Upper lobe of left lung (tissue), 4 donors: ENCODE measurements around the gene LAMA5.

Experiments
- EP300 ChIP-seq, 4 donors: sonication (generic); formaldehyde crosslinking; IDR thresholded peaks; one replicate each; pipeline ENCODE4 v1.5.1; 2017; ENCODE audit warnings: antibody characterized with exemption in 4 of 4, control low read depth in 2 of 4
- TF ChIP-seq, protein P1 (sequence below), 6 experiments: fragments of 450-650 bp in 4 of 6; fragments of 200-600 bp in 2 of 6; sonication (generic) in 2 of 6; IDR thresholded peaks; one replicate each; pipeline ENCODE4 v1.5.1; 2016 to 2019; ENCODE audit warnings: antibody characterized with exemption in 6 of 6

DNA sequence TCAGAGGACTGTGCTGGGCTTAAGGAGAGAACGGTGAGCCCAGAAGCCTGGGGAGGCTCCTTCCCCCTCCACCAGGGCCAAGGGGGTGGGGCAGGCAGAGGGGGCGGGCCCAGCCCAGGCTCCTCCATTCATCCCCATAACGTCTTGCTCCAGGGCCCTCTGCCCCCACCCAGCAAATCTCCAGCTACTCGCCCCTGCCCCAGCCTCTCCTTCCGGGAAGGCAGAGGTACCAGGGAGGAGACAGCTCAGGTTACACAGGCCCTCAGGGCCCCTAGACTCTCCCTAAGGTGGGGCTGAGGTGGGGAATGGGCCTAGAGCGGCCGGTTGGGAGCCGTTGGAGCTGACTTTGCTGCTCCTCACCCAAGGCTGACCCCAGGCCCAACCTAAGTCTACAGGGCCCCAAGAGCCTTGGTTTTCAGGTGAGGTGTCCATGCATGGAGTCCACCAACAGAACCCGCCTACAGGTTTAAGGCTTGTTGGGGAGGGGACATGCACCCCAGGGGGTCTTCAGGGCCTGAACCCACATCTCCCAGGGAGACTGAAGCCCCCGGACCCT, 1.2 kb downstream of the LAMA5 start:
- TF ChIP-seq, protein P1, sequence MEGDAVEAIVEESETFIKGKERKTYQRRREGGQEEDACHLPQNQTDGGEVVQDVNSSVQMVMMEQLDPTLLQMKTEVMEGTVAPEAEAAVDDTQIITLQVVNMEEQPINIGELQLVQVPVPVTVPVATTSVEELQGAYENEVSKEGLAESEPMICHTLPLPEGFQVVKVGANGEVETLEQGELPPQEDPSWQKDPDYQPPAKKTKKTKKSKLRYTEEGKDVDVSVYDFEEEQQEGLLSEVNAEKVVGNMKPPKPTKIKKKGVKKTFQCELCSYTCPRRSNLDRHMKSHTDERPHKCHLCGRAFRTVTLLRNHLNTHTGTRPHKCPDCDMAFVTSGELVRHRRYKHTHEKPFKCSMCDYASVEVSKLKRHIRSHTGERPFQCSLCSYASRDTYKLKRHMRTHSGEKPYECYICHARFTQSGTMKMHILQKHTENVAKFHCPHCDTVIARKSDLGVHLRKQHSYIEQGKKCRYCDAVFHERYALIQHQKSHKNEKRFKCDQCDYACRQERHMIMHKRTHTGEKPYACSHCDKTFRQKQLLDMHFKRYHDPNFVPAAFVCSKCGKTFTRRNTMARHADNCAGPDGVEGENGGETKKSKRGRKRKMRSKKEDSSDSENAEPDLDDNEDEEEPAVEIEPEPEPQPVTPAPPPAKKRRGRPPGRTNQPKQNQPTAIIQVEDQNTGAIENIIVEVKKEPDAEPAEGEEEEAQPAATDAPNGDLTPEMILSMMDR (IDR thresholded peaks at IDR 0.05): no peak
- peak in 2 of 4 donors; percentile 13 to 42 for TF ChIP-seq EP300 (IDR thresholded peaks at IDR 0.05)
